ENCODE results near the gene GNG12. TPM values are rescaled to one million over a fixed set of nuclear protein-coding genes. Genes with fewer than 3 reads are reported as not detected.

GNG12 gene
- total RNA-seq, 1 experiment from 2014 or later = 60.4 TPM

GRCh38 chr1:67726224-67726623 is 107.0 kb downstream of the GNG12 start:
- in situ Hi-C loops (cut with HindIII; ENCODE audit: low pct_unique_long_range_greater_than_20kb, low sequenced_read_pairs) = no loop called here
- no peak for DNase-seq (ENCODE audit: low read depth)

- in situ Hi-C loops (cut with HindIII; ENCODE audit: low pct_unique_long_range_greater_than_20kb, low sequenced_read_pairs) = no loop called here
- peak; percentile 47 for DNase-seq (ENCODE audit: low read depth)
Measured at GRCh38 chr1:67724928-67725560, 108.2 kb downstream of the GNG12 start.

GRCh38 chr1:67723620-67724019 is 109.6 kb downstream of the GNG12 start:
- in situ Hi-C loops (cut with HindIII; ENCODE audit: low pct_unique_long_range_greater_than_20kb, low sequenced_read_pairs) = no loop called here
- DNase-seq (ENCODE audit: low read depth) = peak; percentile 59

GRCh38 chr1:67723126-67723525 is 110.1 kb downstream of the GNG12 start:
- in situ Hi-C loops (cut with HindIII; ENCODE audit: low pct_unique_long_range_greater_than_20kb, low sequenced_read_pairs) = no loop called here
- DNase-seq (ENCODE audit: low read depth) = no peak

- in situ Hi-C loops (cut with HindIII; ENCODE audit: low pct_unique_long_range_greater_than_20kb, low sequenced_read_pairs) = no loop called here
- DNase-seq (ENCODE audit: low read depth) = no peak
Measured at GRCh38 chr1:67722292-67722944, 110.8 kb downstream of the GNG12 start.

GRCh38 chr1:67721650-67722291 is 111.5 kb downstream of the GNG12 start:
- in situ Hi-C loops (cut with HindIII; ENCODE audit: low pct_unique_long_range_greater_than_20kb, low sequenced_read_pairs) = no loop called here

GRCh38 chr1:67721112-67721511 is 112.2 kb downstream of the GNG12 start:
- in situ Hi-C loops (cut with HindIII; ENCODE audit: low pct_unique_long_range_greater_than_20kb, low sequenced_read_pairs) = no loop called here
- DNase-seq (ENCODE audit: low read depth) = no peak

More at GRCh38 chr1:67721650-67722291, 111.5 kb downstream of the GNG12 start:
- DNase-seq (ENCODE audit: low read depth) = no peak

GRCh38 chr1:67719329-67720196 is 113.7 kb downstream of the GNG12 start:
- in situ Hi-C loops (cut with HindIII; ENCODE audit: low pct_unique_long_range_greater_than_20kb, low sequenced_read_pairs) = no loop called here
- no peak for DNase-seq (ENCODE audit: low read depth)

GRCh38 chr1:67717876-67718275 is 115.4 kb downstream of the GNG12 start:
- in situ Hi-C loops (cut with HindIII; ENCODE audit: low pct_unique_long_range_greater_than_20kb, low sequenced_read_pairs) = no loop called here
- peak; percentile 63 for DNase-seq (ENCODE audit: low read depth)

GRCh38 chr1:67716800-67717199 is 116.5 kb downstream of the GNG12 start:
- DNase-seq (ENCODE audit: low read depth) = no peak
- in situ Hi-C loops (cut with HindIII; ENCODE audit: low pct_unique_long_range_greater_than_20kb, low sequenced_read_pairs) = no loop called here

- in situ Hi-C loops (cut with HindIII; ENCODE audit: low pct_unique_long_range_greater_than_20kb, low sequenced_read_pairs) = no loop called here
Measured at GRCh38 chr1:67715819-67716218, 117.4 kb downstream of the GNG12 start.

GRCh38 chr1:67713057-67713846 is 120.0 kb downstream of the GNG12 start:
- in situ Hi-C loops (cut with HindIII; ENCODE audit: low pct_unique_long_range_greater_than_20kb, low sequenced_read_pairs) = no loop called here

More at GRCh38 chr1:67715819-67716218, 117.4 kb downstream of the GNG12 start:
- no peak for DNase-seq (ENCODE audit: low read depth)

GRCh38 chr1:67711855-67712212 is 121.4 kb downstream of the GNG12 start:
- in situ Hi-C loops (cut with HindIII; ENCODE audit: low pct_unique_long_range_greater_than_20kb, low sequenced_read_pairs) = no loop called here
- DNase-seq (ENCODE audit: low read depth) = no peak

More at GRCh38 chr1:67713057-67713846, 120.0 kb downstream of the GNG12 start:
- peak; percentile 73 for DNase-seq (ENCODE audit: low read depth)

GRCh38 chr1:67711158-67711854 is 122.0 kb downstream of the GNG12 start:
- in situ Hi-C loops (cut with HindIII; ENCODE audit: low pct_unique_long_range_greater_than_20kb, low sequenced_read_pairs) = no loop called here
- DNase-seq (ENCODE audit: low read depth) = no peak

GRCh38 chr1:67710417-67710816 is 122.8 kb downstream of the GNG12 start:
- no peak for DNase-seq (ENCODE audit: low read depth)
- in situ Hi-C loops (cut with HindIII; ENCODE audit: low pct_unique_long_range_greater_than_20kb, low sequenced_read_pairs) = no loop called here

- DNase-seq (ENCODE audit: low read depth) = no peak
- in situ Hi-C loops (cut with HindIII; ENCODE audit: low pct_unique_long_range_greater_than_20kb, low sequenced_read_pairs) = no loop called here
Measured at GRCh38 chr1:67708606-67709005, 124.7 kb downstream of the GNG12 start.

- in situ Hi-C loops (cut with HindIII; ENCODE audit: low pct_unique_long_range_greater_than_20kb, low sequenced_read_pairs) = no loop called here
- DNase-seq (ENCODE audit: low read depth) = no peak
Measured at GRCh38 chr1:67705735-67706453, 127.4 kb downstream of the GNG12 start.
